Islet of Langerhans (tissue), 1 donor: ENCODE data around the gene SGTA.
"Not testable (repeated sequence)": the region's sequence is repeated elsewhere in the genome, so short reads cannot be mapped to it uniquely, and the experiment has no call there.

ENCODE experiments used
- FAIRE-seq: peaks from one replicate; lab custom pipeline; 2011; peaks lifted over from hg19 to GRCh38; lab: Jason Lieb, UNC

SGTA gene

DNA sequence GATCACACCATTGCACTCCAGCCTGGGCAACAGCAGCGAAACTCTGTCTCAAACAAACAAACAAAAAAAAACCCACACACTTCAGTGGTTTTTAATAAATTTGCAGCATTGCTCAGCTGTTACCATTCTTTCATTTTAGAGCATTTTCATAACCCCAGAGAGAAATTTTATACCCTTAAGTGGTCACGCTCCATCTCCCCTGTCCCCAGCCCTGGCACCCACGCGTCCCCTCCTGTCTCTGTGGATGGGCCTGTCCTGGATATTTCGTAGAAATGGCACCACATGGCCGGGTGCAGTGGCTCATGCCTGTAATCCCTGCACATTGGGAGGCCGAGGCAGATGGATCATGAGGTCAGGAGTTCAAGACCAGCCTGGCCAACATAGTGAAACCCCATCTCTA lies 10.1 kb upstream of the SGTA start:
- FAIRE-seq: no peak

DNA sequence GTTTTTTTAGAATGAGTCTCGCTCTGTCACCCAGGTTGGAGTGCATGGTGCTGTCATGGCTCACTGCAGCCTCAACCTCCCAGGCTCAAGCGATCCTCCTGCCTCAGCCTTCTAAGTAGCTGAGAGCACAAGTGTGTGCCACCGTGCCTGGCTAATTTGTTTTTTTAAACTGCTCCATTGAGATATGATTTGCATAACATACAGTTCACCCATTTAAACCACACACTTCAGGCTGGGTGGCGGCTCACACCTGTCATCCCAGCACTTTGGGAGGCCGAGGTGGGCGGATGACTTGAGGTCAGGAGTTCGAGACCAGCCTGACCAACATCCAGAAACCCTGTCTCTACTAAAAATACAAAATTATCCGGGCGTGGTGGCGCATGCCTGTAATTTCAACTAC lies 9.6 kb upstream of the SGTA start:
- FAIRE-seq: not testable (repeated sequence)

DNA sequence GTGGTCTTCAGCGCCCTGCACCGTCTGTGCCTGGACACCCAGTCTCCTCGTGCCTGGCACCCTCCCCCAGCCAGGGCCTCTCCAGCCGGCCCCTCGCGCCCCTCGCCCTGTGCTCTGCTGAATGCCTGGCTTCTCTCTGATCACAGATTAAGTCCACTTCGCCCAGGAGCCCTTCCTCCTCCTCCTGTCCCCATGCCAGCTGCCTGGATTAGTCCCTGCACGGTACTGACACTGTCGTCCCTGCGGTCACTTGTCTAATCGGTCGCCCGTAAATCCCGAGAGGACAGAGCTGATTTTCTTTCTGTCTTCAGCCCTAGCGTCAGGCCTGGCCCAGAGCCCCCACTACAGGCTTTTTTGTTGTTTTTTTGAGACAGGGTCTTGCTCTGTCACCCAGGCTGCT lies 8.8 kb upstream of the SGTA start:
- no peak for FAIRE-seq

DNA sequence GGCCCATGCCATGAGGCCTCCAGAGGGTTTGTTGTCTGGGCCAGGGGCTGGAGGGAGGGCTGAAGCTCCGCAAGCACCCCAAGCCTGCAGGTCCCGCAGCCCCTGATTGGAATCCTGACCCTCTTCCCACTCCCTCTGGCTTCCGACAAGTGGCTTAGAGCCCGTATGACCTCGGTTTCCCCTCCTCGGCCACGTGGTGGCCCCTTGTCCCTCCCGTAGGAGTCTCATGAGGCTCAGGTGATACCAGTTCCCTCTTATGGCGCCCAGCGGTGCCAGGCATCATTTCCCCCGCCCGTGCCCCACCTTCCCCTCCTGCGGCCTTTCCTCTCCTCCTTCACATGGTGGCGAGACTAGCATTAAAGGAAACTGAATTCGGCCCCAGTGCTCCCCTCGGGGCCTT lies 8.4 kb upstream of the SGTA start:
- no peak for FAIRE-seq

DNA sequence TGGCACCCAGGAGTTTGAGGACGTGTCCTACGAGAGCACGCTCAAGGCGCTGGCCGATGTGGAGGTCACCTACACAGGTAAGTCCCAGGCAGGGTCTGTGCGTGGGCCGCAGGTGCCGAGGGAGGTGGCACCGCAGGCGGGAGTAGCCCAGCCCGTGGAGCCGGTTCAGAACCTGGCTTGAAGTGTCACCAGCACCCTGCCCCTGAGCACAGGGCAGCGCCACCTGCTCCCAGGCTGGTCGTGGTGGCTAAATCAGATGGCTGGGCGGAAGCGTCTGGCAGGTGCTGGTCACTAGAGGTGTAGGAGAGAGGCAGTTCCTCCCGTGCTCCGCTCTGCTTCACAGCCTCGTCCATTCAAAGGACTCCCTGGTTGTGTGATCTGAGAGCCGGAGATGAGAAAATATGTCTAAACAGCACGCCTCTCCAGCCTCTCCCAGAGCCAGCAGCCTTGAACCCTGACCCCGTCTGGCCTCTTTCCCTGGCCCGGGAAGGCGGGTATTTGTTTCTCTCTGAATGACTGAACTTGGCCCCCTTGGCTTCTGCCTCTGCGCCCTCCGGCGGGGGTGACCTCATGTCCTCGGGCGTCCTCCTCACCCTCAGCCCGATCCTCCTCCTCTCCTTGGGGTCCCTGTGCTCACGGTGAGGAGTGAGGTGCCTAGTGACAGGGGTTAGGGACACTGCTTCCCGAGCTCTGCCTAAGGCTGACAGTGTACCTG lies 7.6 kb upstream of the SGTA start:
- FAIRE-seq: no peak

DNA sequence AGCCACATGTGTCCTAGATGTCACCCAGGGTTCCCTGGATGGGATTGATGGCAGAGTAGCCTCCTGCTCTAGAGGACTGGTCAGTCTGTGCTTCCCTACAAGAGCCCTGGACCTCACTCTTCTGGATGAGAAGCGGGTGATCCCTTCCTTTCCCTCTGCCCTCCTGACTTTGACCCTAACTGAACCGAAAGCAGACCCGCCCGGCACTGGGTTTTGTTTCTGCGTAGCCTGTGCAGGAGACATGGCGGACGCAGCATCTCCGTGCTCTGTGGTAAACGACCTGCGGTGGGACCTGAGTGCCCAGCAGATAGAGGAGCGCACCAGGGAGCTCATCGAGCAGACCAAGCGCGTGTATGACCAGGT lies 7.1 kb upstream of the SGTA start:
- no peak for FAIRE-seq

DNA sequence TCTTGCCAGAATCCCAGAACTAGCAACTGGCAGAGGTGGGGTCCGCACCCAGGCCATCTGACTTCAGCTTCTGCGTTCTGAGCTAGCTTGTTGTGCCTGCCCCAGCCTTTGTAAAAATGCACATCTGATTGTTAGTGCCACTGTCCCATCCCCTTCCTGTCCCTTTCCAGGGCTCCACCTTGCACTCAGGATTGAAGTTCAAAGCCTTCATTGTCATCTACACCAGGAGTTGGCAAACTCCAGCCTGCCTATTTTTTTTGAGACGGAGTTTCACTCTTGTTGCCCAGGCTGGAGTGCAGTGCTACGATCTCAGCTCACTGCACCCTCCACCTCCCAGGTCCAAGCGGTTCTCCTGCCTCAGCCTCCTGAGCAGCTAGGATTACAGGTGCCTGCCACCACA lies 5.2 kb upstream of the SGTA start:
- no peak for FAIRE-seq

DNA sequence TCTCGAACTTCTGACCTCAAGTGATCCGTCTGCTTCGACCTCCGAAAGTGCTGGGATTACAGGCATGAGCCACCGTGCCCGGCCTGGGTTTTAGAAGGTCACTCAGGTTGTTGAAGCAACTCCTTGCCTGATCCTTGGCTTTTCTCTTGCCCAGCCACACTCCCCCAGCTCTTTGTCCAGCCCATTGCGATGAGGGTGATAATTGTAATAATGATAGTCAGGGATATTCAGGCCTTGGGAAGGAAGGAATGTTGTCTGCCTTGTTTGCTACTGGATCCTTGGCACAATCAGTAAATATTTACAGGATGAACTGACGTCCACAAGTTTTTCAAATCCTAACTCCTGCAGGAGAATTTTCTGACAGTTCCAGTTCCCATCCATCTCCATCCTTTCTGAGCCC lies 4.0 kb upstream of the SGTA start:
- FAIRE-seq: no peak

DNA sequence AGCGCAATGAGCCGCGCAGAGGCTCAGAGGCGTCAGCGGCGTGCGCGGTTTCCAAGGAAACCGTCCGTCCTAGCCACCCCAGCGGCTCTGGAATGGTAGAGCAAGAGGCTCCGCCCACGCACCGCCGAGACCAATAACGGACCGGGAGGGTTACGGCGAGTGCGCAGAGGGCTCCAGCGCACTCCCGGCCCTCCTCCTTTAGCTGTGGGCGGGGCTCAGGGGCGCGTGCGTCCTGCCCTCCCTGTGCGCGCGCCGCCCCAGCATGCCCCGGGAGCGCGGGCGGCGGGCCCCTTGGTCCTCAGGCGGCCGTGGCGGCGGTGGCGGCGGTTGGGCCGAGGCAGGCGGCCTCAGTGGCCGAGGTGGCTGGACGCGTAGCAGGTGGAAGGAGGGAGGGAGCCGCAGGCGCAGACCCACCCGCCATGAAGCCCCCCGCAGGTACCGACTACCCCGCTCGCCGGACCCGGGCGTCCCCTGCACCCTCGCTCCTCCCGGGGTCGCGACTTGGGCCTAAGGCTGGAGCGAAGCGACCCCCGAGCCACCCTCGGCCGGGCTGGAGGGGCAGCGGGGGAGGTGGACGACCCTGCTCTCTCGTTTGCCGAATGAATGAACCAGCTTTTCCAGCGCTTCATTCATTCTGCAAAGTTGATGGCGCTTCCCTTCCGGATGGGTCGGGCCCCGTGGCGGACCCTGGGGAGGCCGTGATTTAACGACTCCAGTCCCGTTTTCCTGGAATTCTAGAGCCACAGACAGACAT lies 2.3 kb upstream of the SGTA start, which contains the start of gene THOP1:
THOP1 (plus strand) TSS at position 260 of the 754 bp plus-strand sequence; CDS start at position 420, 160 bp downstream.
- peak; percentile 21 for FAIRE-seq

DNA sequence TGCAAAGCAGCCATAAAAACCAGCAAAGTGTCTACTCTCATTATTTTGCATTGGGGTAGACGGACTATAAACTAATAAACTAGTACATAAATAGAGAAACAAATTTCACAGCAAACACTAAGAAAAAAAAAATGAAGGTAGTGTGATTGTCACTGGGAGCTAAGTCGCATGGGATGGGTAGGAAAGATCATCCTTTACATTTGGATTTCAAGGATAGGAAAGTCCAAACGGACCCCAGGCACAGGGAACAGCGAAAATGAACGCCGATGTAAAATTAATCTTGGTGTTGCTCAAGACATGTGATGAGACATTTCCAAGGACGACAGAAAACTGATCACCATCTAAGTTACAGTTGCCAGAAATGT lies 690 bp upstream of the SGTA start:
- no peak for FAIRE-seq

DNA sequence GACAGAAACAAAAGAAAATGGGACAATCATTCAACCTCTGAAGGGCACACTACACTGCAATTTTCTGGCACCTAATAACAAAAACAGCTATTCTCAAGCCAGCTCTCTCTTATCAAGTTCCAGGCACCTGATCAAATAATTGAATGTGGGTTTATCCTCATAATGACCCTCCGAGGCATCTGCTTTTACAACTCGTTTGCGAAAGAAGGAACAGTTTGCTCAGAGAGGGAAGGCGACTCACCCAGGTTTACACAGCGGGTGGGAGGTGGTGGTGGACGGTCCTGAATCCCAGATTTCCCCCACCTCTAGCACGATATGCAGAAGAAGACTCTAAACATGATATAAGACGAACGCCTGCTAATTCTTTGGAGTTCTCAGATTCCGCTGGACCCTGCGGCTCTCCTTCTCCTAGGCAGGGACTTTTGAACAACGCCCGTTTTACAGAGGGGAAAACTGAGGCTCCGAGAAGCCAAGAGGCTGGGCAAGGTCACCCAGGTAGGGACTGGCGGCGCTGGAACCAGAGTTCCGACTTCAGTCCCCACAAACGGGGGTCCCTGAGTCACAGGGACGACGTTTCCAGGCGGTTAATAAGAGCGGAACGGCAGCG lies 641 bp downstream of the SGTA start:
- no peak for FAIRE-seq

DNA sequence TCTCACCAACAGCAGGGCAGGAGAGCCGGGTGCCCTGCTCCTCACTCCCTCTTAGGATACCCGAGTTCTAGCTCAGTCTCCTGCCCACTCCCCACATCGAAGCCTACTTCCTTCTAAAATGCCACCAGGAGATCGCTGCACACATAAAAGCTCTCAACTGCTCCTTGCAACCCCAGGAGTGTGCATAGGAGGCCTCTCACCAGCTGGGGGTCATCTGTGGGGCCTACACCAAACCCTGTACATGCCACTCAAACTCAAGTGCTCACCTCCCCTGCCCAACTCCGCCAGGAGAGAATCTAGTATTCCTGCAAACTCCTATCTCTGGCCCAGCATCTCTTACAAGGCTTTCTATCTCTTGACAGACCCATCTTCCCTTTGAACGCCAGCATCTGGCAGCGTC lies 2.8 kb downstream of the SGTA start:
- FAIRE-seq: no peak

DNA sequence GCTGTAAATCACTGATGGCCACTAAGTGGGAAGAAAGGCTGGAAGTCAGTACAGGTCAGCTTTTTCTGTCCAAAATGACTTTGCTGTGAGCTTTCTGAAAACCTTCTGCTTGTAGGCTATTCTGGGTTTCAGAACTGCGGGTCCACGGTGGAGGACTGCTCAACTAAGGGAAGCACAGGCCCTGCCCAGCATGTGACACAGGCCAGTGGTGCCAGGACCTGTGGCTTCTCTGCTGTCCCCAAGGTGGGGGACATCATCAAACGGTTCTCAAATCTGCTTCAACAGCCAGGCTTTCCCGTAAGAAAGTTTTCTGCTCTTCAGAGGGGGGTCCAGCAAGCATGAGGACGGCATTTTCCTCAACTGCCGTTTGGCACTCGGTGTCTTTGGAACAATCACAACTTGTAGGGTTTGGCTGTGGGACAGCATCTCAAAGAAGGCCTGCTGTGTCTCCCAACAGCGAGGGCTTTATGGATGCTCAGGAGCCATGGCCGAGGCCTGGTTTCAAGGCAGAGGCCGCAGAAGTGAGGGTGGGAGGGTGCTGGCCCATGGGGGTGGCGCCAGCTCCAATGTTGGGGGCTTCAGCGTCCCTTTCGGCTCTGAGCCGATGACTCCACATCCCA lies 3.8 kb downstream of the SGTA start:
- no peak for FAIRE-seq

DNA sequence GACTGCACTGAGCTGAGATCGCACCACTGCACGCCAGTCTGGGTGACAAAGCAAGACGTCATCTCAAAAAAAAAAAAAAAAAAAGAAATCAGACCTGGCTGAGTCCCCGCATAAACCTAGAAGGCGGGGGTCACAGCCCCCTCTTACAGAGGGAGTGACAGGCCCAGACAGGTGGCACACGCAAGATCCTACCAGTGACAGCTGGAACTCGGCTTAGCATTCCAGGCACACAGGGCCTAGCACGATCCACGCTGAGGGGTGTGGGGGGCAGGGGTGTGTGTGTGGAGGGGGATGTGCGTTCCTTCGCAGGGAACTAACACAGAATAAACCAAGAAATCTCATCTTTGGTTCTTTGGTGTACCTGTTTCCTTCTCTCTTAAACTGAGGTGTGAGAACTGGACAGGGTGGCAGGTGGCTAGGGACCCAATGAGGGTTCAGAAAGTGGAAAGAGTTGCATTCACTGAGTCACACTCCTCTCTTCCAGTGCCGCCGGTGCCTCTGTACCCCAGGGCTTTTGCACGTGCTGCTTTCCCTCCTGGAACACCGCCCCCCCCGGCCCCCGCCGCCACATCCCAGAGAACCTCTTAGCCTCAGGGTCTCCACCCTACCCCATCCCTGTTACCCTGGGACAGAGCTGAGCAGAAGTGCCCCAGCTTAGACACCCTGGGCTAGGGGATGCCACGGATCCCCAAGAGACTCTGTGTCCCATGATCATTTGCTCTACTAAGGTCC lies 5.0 kb downstream of the SGTA start:
- FAIRE-seq: no peak

DNA sequence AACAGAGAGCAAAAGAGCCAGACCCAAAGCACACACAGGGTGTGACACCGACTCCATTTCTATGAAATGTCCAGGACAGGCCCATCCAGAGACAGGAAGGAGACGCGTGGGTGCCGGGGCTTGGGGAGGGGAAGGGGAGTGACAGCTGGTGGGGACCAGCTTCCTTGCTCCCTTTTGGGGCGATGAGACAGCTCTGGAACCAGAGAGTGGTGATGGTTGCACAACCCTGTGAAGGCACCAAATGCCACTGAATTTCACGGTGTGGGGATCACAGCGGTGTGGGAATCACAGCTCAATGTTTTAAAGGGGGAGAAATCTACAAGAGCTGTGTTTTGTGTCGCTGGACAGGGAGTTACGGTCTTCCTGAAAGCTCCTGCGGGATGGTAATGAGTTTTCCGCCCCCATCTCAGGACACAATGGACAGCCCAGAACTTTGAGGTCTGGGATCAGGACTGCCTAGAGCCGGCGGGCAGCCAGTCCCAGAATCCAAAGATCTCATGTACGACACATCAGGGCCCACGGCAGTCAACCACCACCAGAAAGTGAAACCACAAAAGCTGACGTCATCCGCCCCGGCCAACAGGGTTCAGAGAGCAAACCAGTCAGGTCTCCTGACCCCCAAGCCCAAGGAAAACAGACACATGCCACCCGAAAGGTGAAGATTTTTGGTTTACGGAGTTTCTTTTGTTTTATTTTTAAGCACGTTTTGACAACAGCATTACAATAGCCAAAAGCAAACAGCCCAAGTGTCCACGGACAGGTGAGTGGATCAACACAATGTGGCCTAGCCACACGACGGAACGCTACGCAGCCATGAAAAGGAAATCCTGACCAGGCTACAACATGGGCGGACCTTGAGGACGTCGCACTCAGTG lies 7.3 kb downstream of the SGTA start:
- FAIRE-seq: no peak

DNA sequence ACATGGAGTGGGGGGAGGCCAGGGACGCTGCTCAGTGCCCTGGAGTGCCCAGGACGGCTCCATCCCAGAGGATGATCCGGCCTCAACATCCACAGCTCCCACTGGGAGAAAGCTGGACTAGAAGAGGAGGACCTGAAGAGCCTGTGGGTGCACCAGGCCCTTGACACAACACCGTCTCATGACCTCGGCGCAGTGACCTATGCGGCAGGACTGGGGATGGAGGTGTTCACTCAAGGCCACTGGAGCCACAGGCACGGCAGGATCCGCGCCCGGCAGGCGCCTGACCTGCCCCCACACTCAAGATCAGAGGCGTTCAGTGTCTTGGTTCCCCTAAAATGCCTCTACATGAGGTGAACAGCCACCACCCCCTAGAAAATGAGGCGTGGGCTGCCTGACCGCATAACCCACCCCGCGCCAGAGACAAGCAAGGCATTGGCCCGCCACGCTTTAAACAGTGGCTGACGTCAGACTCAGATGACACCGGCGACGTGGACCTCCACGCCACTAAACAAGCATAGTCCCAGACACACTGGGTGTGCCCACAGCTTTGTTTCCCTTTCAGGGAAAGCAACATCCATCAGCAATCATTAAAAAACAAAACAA lies 8.0 kb downstream of the SGTA start:
- FAIRE-seq: no peak

DNA sequence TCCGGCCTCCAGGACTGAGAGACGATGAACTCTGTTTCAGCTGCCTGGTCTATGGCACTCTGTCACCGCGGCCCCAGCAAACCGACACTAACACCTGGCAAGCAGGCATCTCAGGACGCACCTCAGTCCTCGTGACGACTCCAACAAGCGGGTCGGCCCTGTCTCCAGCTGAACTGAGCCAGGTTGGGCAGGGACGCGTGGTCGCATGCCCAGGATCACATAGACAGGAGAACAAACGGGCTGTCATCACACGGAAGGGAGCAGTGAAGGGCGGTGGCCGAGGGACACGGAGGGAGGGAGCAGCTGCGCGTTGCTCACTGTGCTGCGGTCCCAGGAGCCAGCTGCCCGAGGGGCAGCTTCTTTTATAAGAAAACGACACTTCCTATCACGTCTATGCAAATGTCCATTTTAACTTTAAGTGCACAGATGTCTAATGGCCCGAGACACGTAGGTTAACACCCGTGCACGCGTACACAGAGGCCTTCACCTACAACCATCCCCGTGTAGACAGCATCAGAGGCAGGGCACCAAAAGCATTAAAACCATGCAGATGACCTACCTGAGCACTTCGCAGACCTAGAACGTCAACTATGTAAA lies 8.9 kb downstream of the SGTA start:
- FAIRE-seq: no peak

DNA sequence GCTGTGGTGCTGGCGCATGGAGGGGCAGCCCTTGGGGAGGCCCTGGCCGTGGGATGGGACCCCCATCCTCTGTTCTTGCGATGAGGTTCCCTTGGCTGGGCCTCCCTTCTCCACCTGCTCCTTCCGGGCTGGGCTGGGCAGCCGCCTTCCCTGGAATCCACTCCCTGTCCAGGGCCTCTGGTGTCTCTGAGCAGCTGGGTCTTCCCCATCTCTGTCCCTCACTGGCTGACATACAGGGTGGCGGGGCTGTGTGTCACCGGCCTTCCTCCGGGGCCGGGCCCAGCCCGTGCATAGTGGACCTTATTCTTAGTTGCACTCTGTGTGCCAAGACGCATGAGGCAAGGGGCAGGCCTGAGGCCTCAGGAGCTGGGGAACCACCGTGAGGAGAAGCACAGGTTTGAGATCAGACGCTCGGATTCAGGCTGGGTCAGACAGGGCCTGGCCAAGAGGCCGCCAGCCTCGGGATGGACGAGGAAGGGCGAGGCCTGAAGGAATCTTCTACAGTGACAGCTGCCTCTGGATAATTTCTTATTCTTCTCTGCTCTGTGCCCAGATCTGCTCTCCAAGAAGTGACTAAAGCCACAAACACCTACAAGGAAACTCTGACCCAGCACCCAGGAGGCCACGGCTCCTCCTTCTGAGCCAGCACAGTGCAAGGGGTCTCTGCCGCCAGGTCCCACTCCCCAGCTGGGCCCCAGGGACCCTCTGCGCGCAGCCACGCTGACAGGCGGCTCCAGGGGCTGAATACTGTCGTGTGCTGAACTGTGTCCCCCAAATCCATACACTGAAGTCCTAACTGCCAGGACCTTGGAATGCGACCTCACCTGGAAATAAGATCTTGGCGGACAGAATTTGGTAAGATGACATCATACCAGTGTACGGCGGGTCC lies 11.0 kb downstream of the SGTA start:
- FAIRE-seq: no peak
